ENCODE data around the gene ID3.
"Not testable (repeated sequence)": the region's sequence is repeated elsewhere in the genome, so short reads cannot be mapped to it uniquely, and the experiment has no call there.

The ID3 gene

DNA sequence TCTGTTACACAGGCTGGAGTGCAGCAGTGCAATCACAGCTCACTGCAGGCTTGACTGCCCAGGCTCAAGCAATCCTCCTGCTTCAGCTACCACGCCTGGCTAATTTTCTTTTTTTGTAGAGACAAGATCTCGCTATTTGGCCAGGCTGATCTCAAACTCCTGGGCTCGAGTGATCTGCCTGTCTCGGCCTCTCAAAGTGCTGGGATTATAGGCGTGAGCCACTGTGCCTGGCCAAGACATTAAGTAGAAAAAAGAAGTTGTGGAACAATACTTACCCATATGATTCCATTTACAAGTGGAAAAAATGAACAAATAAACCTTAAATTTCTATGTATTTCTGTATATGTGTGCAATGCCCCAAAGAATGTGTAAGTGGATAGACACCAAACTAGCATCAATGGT lies 30.3 kb upstream of the ID3 start:
- no peak for DNase-seq (ENCODE audit: low read depth in 2 of 2)

DNA sequence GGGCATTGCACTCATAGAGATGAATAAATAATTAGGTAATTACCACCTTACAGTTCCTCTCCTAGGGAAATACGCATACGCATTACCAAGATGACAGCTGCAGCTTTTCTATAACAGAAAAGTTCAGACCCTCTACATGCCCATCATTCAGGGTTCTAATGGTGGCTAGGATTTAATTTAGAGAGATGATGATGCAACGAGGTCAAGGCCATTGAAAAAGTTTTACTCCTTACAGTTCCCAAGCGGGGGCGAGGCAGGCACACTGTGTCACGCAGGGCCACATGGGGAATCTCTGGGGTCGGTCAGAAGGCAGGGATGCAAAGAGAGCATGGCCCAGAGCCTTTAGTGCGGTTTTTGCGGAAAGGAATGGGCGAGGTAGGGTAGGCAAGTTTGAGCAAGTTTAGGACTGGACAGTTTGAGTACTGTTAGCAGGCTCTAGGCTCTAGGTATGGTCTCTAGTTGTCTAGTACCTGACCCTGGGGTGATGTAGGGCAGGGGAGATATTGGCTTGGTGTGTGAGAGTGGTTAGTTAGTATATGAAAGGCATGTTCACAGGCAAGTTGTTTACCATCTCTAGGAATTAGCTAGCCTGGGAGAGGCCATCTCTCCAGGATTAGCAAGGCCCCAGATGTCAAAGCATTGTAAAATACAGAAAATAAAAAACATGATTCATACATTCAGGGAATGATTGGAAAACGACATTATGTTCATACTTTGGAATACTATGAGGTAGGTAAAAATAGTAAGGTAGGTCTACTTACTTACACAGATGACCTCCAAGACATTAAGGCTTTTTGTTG lies 29.6 kb upstream of the ID3 start:
- DNase-seq (ENCODE audit: low read depth in 2 of 2): no peak

DNA sequence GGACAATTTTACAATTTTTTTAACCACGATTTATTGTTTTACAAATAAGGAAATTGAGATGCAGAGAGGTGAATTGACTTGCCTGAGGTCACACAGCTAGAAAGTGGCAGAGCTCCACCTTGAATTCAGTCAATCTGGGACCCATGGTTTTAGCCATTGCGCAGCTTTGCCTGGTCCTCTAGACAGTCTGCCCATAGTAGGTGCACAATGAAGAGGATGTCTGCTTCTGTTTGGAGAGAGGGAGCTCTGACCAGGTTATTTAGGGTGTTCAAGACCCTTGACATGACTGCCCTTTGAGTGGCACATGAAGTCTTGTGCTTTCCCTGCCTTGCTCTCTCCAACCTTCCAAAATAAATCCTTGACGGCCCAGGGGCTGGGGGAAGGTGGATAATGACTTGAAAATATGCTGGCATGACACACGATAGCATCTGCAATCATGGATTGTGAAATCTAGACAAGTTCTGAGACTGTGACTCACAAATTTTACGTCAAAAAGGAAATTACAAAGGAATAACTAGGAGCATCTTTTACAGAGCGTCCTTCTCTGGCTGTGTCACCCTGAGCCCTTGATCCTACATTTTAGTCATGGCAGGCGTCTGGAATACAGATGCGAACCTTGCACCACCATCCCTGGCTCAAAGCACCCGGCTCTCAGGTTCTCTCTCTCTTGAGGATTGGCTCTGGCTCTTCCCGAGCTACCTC lies 26.2 kb upstream of the ID3 start:
- DNase-seq (ENCODE audit: low read depth in 2 of 2): no peak

DNA sequence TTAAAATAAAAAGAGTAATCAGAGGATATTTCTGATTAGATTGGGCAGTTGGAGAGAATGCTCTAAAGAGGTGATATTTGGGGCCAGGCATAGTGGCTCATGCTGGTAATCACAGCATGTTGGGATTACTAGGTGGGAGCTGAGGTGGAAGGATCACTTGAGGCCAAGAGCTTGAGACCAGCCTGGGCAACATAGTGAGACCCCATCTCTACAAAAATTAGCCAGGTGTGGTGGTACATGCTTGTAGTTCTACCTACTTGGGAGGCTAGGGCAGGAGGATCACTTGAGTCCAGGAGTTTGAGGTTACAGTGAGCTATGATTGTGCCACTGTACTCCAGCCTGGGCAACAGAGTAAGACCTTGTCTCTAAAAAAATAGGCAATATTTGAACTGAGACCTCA lies 24.4 kb upstream of the ID3 start:
- not testable (repeated sequence) for DNase-seq (ENCODE audit: low read depth in 2 of 2)

DNA sequence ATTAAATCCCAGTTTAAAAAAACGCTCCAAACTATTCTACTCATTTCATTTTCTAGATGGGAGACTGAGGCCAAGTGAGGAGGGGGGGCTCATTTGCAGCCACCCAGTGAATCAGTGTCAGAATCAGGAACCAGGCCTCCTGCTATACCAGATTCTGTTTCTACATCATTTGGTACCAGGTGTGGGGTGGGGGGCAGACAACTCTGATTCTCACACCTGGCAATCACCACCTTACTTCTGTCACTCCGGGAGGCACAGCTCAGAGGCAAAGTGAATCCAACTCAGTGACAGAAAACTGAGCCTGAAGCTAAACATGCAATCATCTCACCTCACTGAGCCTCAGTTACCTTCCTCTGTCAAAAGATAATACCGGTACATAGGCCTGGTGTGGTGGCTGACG lies 23.5 kb upstream of the ID3 start:
- DNase-seq (ENCODE audit: low read depth in 2 of 2): no peak

DNA sequence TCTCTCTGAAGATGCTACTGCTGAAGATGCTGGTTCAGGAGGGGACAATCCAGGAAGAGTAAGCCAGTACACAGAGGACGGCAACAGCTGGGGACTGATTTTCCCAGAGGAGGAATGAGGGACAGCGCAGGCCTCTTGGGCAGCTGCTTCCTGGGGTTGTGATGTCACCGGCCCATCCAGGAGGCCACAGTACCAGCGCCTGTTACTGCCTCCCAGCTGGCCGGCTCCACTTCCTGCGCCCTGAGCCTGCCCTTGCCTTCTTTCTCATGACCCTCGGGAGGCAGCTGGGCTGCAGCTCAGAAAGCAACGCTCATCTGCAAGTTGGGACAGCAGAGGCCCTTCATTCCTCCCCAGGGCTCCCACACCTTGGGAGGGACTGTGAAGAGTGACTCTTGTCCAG lies 21.9 kb upstream of the ID3 start:
- no peak for DNase-seq (ENCODE audit: low read depth in 2 of 2)

DNA sequence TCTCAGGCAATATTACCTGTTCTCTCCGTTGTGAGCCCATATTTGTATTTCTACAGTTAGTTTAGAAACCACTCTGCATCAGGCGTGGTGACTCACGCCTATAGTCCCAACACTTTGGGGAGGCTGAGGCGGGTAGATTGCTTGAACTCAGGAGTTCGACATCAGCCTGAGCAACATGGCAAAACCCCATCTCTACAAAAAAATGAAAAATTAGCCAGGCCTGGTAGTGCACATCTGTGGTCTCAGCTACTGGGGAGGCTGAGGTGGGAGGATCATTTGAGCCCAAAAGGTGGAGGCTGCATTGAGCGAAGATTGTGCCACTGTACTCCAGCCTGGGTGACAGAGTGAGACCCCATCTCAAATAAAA lies 19.7 kb upstream of the ID3 start:
- DNase-seq (ENCODE audit: low read depth in 2 of 2): no peak

DNA sequence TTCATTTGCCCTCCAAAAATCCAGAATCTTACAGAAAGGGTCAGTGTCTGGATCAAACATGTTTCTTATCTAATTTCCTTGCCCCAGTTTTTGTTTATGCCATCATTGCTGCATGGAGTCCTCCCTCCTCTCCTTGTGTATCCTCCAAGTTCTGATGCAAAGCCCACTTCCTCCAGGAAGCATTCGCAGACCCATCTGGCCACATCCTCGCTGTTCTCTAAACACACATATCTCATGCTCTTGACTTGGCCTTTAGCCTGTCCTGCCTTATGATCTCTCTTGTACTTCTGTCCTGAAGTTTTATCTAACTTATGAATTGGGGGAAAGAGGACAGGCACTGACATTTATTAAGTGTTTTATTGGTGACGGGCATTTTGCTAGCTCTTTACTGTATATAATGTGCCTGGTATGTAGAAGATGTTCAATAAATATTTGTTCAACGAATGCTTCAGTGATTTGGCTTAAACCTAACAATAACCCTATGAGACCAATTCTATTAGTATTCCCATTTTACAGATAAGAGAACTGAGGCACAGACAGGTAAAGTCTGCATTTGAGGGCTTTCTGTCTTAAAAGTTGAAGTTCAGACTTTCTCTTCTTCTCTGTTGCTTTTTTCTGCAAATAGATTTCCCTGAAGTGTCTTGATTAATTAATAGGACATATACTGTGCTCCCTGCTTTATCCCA lies 19.2 kb upstream of the ID3 start:
- DNase-seq (ENCODE audit: low read depth in 2 of 2): no peak

DNA sequence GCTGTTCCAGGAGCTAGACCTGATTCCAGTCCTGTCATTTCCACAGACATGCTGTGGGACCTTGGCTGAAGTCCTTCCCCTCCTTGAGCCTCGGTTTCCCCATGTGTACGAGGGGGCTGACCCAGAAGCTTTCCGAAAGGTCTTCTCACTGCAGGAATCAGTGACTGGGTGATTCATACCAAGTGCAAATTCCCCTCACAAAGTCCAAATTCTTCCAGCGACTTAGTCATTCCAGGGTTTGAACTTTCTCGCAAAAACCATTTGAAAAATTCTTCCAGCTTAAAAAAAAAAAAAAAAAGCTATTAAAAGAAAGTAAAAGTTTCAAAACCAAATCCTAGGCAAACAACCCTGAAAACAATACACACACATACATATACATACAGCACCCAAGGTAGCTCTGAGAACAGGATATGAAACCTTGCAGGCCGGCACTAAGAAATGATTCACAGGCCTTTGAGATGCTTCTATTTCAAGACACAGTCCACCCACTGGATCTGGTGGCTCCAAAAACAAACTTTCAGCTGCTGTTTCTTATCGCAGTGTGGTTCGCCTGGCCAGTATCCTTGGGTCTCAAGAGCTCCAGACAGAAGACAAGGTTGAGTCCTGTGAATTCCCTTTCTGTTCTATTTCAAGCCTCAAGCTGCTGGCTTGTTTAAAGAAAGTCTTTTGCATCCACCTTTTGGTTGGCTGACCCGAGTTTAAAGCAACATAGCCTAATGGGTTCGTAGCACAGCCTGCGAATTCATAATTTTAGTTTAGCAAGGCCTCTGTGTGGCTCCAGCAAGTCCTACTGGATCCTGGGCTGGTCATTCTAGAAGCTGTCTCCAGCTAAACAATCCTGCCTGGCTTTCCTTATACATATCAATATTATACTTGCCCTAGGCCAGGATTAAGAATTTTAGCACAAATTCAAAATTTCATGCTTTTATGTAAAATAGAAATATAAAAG lies 18.0 kb upstream of the ID3 start:
- no peak for DNase-seq (ENCODE audit: low read depth in 2 of 2)

DNA sequence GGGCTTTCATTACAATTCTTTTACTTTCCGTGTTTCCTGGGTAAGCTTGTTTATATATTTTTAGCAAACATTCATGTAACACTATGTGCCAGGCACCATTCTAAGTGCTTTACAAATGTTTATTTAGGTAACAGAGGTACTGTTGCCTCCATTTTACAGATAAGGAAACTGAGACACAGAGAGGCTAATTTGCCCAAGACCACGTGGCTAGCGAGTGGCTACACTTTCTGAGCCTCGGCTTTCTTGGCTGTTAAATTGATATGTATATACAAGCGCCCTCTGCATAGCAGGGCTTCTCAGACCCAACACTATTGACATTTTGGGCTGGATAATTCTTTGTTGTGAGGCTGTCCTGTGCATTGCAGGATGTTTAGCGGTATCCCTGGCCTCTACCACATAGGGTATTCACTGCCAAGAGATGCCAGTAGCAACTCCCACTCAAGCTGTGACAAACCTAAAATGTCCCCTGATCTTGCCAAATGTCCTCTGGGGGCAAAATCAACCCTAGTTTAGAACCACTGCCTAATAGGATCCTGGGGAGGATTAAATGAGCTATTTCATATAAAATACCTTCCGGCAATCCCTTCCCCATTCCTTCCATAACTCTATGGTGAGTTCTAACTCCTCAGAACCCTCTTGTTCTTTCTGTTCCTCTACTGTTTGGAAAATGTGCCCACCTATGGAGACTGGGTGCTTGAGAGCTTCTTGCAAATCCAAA lies 17.2 kb upstream of the ID3 start:
- no peak for DNase-seq (ENCODE audit: low read depth in 2 of 2)

DNA sequence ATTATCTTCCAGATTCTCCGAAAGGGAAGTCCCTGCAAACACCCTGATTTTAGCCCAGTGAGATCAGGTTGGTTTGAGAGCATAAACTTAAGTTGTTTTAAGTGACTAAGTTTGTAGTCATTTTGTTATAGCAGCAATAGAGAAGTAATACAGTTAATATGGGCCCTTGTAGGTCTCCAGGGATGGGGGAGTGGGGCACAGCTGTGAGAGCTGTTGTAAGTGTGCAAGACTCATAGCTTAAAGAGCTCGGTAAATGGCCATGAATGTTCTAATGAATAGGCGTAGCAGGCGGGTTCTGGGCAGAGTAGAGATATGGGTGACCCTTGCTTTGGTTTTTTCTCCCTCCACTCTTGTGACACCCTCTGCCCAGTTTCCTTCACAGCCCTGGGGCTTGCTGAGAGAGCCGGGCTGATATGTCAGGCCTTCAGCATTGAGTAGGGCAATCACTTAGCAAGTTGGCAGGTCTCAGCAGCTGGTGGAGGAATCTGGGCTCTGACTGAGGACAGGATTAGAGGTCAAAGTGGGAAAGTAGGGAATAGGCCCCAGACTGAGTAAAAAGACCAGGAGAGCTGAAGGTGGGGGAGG lies 16.0 kb upstream of the ID3 start:
- DNase-seq (ENCODE audit: low read depth in 2 of 2): no peak

DNA sequence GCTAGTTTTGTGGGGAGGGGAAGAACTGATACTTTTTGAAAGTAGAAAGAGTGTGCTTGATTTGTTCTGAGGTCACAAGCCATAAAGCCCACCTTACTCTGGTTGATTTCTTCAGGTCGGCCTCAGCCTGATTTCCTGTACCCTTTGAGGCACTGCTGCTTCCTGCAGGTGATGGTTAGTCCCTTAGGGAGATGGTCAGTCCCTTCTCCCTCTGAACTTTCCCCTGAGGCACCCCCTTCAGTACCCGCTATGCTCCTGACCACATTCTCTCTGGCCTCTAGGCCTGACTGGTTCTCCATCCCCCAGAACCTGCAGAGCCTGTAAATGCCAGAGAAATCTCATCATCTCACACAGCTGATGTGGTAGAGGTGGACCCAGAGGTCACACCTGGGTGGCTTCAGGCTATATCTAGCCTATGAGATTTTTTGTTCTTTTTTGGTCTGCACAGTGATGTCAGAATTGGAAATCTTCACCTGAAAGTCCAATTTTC lies 15.0 kb upstream of the ID3 start:
- no peak for DNase-seq (ENCODE audit: low read depth in 2 of 2)

DNA sequence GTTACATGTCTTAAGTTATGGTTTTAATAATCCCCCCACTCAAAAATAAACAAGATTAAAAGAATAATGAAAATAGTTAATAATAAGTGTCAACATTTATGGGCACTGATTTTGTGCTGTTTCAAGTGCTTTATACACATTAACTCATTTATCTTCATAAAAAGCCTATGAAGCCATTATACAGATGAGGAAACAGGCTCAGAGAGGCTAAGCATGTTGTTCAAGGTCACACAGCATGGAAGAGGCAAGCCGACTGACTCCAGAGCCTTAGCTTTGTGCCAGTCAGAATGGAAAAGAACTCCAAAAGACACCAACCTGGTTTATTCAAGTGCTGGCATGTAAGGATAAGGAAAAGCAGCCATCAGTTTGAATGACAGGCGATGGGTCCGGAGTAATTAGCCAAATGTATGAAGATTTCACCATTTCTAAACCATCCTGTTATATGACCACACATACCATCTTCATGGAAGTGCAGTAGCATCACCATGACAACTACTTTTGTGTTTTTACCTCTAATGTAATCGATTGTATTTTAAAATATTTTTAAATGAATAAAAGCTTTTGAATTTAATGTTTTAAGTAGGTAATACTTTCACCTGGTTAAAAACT lies 14.4 kb upstream of the ID3 start:
- no peak for DNase-seq (ENCODE audit: low read depth in 2 of 2)

DNA sequence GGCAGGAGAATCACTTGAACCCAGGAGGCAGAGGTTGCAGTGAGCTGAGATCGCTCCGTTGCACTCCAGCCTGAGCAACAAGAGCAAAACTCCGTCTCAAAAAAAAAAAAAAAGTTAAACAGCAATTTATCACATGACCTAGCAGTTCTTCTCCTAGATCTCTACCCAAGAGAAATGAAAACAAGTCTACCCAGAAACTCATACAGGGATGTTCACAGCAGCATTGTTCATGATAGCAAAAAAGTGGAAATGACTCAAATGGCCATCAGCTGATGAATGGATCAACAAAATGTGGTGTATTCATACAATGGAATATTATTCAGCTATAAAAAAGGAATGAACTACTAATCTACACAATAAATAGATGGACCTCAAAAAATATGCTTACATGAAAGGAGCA lies 12.2 kb upstream of the ID3 start:
- DNase-seq (ENCODE audit: low read depth in 2 of 2): no peak

DNA sequence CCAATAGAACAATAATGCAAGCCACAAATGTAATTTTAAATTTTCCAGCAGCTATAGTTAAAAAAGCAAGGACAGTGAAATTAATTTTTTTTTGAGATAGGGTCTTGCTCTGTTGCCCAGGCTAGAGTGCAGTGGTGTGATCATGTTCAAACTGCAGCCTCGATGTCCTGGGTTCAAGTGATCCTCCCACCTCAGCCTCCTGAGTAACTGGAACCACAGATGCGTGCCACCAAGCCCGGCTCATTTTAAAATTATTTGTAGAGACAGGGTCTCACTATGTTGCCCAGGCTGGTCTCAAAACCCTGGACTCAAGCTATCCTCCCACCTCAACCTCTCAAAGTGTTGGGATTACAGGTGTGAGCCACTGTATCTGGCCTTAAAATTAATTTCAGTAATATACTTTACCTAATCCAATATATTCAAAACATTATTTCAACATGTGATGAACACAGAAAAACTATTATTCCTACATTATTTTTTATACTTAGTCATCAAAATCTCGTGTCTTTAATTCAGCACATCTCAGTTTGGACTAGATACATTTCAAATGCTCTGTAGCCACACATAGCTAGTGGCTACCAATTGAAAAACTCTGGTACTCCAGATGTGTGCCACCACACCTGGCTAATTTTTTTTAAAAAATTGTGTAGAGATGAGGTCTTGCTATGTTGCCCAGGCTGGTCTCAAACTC lies 10.8 kb upstream of the ID3 start:
- no peak for DNase-seq (ENCODE audit: low read depth in 2 of 2)

DNA sequence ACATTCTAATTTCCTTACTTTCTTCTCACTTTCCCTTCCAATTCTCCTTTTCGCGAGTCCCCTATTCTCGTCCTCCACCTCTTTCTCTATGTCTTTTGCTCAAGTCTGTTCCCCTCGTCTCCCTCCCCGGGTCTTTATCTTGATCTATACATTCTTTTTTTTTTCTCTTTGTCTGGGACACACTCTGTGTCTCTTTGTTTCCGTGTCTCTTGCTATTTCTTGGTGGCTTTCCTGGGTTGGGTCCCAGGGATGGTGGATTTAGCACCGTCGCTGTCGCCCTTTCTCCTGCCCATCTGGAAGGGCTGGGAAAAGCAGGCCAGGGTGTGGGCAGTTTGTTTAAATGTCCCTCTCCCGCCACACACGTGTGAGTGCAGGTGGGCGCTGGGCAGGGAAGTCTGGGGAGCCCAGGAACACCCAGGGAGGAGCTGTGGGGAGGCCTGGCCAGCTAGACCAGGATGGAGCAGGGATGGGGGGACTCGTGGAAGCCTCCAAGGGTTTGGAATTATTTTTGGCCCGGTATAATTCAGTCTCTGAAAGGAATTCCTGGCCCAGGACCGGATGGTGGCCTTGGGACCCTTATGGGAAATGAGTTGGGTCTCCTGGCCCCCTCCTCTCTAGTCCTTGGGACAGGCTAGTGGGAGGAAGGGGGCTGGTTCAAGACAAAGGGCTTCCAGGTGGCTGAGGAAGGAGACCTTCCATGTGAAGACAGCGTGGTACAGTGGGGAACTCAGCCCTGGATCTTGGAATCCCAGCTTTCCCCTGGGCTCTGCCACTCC lies 9.5 kb upstream of the ID3 start:
- no peak for DNase-seq (ENCODE audit: low read depth in 2 of 2)

DNA sequence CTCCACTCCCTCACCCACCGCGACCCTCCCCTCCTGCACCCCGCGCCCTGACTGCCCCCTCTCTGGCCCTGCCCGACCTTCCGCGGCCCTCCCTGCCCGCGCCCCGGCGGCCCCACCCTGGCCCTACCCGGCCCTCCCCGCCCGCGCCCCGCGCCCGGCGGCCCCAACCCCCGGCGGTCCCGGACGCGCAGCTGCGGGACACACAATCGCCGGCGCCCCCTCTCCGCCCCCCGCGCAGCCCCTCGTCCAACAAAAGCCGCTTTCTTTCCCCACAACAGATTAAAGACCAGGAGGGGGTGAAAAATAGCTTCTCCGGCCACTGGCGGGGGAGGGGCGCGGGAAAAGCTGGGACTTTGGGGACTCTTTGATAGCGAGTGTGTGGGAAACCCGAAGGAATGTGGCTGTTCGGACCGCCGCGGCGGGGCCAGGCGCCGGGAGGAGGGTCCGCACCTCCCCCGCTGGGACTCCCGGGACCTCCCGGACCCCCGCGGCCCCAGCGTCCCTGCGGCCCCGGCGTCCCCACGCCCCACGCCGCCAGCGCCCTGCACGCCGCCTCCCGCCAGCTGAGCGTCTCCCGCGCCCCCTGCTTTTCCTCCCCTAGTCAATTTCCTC lies 8.8 kb upstream of the ID3 start:
- no peak for DNase-seq (ENCODE audit: low read depth in 2 of 2)

DNA sequence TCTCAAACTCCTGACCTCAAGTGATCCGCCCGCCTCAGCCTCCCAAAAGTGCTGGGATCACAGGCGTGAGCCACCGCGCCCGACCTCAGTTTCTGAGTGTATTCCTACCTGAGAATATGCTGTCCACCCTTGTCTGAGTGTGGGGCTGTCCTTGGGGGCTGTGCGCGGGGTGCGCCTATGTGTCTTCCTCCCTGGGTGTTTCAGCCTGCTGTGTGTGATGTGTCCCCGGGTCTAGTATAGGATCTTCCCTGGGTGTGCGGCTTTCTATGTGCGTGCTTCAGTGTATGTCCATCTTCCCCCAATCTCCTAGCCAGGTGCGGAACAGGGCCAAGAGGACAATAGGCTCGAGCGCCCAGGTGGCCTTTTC lies 8.3 kb upstream of the ID3 start:
- no peak for DNase-seq (ENCODE audit: low read depth in 2 of 2)

DNA sequence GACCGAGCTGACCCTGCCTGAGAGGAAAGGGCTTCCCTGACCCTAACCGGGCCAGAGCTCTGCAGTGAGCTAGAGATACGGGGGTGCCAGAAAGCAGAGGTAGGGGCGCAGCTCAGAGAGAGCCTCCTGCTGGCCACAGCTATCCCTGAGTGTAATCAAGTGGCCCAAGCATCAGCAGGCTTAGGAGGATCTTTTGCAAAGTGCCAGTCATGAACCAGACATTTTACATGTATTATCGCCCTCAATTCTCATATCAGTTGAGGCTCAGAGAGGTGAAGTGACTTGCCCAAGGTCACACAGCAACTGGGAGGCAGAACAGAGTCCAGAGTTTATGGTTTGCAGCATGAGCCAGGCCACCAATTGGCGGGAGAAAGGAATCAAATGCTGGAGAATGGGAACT lies 7.0 kb upstream of the ID3 start:
- DNase-seq (ENCODE audit: low read depth in 2 of 2): no peak
